HG03280 (cell line): ENCODE results near the gene PREB.
"Not testable (repeated sequence)": the region's sequence is repeated elsewhere in the genome, so short reads cannot be mapped to it uniquely, and the experiment has no call there.

Experiments used
- ATAC-seq: cut with Tn5 transposase; IDR thresholded peaks from one replicate; pipeline ENCODE4 v1.9.1; 2021; ENCODE audit warnings: mild to moderate bottlenecking, moderate library complexity; ENCODE audit not compliant: unreplicated experiment

The PREB gene

DNA sequence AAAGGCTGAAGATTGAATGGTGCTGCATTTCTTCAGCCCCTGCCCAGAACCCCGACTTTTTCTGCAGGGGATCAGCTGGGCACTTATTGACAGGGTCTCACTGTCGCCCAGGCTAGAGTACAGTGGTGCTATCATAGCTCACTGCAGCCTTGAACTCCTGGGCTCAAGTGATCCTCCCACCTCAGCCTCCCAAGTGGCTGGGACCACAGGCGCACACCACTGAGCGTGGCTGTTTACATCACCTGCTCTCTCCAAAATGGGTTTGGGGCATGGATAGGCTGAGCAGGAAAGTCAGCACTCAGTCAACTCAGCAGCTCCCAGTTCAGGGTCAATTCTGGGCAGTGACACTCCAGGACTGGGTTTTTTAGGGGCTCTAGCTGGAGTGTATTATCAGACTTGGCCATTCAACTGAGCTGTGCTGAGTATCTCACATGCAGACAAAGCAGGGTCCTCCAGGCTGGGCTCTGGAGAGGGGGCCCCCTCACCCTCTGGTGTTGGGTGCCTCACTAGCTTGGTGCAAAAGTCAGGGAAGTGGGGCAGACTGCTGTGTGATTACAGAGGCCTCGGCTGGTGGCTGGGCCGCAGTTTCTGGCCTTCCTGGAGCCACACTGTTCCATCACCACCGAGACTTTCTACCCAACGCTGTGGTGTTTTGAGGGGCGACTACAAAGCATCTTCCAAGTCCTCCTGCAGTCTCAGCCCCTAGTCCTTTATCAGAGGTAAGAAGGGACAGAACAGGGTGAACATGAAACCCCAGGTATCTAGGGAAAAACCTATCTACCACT is 6.4 kb downstream of the PREB start:
- no peak for ATAC-seq

DNA sequence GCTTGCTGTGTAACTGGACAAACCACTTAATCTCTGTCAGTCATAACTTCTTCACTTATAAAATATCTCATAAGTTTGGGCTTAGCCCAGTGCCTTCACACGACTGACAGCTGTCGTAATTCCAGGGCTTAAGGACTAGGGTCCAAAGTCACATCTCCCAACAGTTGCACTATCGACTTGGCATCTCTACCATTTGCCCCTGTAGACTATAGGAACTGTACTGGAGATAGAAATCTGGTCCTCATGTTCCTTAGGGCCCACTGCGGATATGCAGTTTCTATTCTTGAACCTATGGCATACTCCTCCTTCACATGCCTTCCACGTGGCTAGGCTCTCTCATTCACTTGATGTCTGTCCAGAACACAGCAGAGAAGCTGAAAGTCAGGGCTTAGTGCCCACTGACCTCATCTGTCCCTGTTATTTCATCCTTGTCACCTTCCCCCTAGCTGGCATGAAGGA is 8.2 kb downstream of the PREB start:
- no peak for ATAC-seq

DNA sequence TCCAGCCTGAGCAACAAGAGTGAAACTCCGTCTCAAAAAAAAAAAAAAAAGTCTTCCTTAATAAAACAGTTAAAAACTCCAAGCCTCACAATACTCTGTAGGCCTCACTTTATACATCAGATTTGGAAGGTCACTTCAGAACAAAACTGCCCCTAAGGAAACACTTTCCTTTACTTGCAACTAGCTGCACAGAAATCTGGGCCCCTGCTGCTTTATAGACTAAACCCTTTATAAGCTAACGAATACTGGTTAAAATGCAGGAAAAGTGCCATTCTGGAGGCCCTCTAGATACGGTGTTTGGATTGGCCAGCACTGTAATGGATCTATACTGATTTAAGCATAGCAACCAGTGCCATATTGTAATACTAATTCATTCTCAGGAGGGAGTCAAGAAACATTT is 9.3 kb downstream of the PREB start:
- no peak for ATAC-seq

DNA sequence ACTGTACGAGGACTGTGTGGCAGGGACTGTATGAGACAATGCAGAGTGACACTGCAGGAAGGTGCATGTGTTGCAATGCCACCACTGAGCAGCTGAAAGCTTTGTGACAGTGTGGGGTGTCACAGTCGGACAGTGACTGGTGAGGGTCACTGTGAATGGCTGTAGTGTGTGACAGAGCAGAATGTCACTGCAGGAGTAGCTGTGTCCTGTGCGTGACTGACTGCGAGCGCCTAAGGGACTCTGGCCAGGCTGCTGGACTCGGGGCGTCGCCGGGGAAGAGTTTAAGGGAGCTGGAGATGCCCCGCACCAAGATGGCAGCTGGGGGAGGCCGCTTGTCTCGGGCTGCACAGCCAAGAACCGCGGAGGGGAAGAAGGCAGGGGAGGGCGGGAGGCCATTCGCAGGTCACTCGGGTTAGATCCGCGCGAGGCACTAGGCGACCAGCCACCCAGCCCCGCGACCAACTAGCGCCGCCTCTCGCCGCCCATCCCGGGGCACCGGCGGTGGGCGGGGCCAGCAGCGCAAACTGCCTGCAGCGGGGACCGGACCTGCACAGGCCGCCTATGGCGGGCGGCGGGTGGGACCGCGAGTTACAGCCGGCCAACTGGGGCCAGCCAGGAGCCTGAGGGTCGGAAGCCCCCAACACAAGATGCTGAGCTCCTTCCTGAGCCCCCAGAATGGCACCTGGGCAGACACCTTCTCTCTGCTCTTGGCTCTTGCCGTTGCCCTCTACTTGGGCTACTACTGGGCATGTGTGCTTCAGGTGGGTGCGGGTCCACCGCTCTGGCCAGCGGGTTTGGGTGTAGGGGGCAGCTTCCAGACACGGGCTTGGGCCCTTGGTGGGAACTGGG is 10.9 kb downstream of the PREB start, which contains the start of gene ABHD1:
ABHD1 (plus strand) TSS at position 514 of the 849 bp plus-strand sequence; CDS start at position 648, 134 bp downstream.
- ATAC-seq, result peak; percentile 61

DNA sequence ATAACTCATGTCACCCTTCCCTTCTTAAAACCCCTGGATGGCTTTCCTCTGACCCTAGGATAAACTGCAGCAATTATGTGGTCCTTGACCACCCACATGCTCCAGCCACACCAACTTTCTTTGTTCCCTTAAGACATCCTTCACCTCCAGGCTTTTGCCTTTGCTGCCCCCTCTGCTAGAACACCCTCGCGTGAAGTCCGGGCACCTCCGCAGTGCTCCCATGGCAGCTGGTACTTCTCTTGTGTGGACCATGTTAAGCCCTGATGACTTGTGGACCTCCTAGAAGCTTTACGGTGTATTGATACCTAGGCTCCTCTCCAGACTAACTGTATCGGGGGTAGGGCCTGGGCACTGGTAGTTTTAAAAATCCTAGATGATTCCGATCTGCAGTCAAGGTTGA is 11.6 kb downstream of the PREB start:
- ATAC-seq, result no peak

DNA sequence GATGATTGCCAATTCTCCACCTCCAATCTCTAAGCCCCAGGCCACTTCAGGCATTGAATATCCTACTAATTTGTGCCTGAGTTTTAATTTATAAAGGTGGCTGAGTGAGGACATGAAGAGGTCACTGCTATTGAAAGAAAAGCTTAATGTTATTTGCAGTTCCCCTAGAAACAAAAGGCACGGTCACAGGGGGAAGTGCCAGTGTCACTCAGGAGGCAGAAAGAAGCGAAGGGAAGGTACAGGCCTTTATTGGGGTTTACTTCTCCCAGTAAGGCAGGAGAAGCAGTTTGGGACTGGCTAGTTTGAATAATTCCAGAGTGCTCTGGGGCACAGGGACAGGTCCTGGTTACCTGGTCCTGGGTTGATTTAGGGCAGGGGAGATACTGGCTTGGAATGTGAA is 12.5 kb downstream of the PREB start:
- no peak for ATAC-seq

DNA sequence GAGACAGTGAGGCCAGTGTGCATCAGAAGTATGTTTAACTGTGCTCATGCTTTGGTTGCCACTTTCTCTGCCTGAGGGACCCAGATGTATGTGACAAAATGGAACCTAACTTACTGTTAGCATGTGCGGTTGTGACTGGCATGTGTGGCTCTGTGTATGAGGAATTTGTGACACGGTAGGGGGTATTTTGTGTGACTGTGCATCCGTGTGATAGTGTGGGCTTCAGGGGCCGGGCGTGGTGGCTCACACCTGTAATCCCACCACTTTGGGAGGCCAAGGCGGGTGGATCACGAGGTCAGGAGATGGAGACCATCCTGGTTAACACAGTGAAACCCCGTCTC is 15.1 kb downstream of the PREB start:
- not testable (repeated sequence) for ATAC-seq

DNA sequence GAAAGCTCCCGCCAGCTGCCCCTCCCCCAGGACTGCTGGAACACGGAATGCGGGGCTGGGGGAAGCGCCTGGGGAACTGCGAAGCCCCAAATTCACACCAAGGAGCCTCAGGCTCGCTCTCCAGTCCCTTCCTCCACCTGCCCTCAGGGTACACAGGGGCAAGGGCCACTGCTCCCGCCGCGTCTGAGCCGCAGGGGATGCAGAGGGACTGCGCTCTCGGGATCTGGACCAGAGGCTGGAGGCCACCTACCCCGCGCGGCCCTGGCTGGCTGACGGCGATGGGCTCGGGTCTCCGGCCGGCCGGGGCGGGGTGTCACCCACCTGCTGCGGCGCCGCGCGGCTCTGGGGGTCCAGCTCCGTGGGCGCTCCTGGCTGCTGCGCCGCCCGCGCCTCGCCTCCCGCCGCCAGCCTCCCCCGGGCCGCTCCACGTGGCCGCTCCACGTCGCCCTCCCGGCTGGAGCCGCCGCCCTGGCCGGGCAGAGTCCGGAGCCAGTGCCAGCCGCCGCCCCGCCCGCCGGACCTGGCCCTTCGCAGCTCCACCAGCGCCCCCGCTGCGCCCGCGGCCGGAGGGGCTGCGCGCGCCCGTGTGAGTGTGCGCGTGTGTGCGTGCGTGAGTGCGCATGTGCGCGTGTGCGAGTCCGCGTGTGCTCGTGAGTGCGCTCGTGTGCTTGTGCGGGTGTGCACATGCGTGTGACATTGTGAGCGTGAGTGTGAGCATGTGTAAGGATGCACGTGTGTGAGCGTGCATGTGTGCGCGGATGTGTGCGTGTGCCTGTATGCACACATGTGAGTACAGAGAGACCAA is 15.7 kb downstream of the PREB start, which contains the start of gene CGREF1:
CGREF1 (minus strand) TSS at position 604 of the 805 bp plus-strand sequence. CDS start 14,762 bp downstream, outside the sequence.
- no peak for ATAC-seq

DNA sequence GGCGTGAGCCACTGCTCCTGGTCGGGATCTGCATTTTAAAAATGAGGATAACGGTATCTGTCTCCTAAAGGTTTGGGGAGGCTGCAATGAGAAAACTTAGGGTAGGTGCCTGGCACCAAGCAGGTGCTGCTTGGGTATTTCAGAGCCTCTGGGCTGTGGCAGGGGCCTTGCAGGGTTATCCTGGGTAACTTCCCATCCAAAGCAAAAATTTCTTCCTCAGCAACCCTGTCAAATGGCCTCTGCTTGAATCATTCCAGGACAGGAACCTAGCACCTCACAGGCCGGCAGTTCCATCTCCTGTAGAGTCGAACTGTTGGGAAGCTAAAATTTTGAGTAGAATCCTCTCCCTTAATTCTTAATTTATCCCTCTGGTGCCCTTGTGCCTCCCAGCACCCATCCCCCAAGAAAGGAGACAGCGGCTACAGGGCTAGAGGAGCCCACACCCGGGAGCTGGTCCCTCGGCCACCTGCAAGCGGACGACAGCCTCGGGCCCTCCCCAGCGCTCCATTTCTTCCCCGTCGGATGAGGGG is 16.4 kb downstream of the PREB start:
- no peak for ATAC-seq

DNA sequence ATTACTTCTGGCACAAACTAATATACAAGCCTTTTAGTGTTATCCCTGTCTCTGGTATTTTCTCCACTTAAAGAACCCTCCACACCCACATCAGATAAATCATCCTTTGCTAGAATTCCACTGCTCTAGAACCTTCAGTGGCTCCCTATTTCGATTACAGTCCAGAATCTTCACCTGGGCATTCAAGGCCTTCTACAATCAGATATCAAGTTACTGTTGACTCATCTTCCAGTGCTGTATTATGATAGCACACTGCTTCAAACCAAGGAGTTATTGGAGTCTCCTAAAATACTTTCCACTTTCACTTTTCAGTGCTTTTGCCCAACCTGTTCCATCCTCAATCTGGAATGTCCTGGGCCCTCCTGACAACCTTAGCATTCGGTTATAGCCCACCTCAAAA is 18.9 kb downstream of the PREB start:
- ATAC-seq, result no peak

DNA sequence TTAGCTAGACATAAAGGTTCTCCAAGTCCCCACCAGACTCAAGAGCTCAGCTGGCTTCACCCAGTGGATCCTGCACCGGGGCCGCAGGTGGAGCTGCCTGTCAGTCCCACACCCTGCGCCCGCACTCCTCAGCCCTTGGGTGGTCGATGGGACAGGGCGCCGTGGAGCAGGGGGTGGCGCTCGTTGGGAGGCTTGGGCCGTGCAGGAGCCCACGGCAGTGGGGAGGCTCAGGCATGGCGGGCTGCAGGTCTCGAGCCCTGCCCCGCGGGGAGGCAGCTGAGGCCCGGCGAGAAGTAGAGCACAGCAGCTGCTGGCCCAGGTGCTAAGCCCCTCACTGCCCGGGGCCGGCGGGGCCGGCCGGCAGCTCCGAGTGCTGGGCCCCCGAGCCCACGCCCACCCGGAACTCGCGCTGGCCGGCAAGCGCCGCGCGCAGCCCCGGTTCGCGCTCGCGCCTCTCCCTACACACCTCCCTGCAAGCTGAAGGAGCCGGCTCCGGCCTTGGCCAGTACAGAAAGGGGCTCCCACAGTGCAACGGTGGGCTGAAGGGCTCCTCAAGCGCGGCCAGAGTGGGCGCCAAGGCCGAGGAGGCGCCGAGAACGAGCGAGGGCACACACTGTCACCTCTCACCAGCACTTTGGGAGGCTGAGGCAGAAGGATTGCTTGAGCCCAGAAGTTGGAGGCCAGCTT is 22.9 kb downstream of the PREB start:
- ATAC-seq, result not testable (repeated sequence)

DNA sequence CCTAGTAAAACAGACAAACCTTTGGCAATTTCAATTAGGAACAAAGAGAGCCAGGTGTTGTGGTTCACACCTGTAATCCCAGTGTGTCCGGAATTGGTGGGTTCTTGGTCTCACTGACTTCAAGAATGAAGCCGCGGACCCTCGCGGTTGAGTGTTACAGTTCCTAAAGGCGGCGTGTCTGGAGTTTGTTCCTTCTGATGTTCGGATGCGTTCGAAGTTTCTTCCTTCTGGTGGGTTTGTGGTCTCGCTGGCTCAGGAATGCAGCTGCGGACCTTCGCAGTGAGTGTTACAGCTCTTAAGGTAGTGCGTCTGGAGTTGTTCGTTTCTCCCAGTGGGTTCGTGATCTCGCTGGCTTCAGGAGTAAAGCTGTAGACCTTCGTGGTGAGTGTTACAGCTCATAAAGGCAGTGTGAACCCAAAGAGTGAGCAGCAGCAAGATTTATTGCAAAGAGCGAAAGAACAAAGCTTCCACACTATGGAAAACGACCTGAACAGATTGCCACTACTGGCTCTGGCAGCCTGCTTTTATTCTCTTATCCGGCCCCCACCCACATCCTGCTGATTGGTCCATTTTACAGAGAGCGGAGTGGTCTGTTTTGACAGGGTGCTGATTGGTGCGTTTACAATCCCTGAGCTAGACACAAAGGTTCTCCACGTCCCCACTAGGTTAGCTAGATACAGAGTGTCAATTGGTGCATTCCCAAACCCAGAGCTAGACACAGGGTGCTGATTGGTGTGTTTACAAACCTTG is 23.7 kb downstream of the PREB start:
- not testable (repeated sequence) for ATAC-seq

DNA sequence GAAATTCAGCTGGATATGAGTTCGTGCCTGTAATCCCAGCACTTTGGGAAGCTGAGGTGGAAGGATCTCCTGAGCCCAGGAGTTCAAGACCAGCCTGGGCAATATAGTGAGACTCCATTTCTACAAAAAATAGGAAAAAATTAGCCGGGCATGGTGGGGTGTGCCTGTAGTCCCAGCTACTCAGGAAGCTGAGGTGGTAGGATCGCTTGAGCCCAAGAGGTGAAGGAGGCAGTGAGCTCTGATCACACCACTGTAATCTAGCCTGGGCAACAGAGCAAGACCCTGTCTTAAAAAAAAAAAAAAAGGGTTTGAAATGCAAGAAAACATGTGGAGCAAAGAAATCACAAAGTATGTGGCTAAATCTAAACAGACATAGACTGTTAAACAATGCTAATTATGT is 25.4 kb downstream of the PREB start:
- ATAC-seq, result no peak

DNA sequence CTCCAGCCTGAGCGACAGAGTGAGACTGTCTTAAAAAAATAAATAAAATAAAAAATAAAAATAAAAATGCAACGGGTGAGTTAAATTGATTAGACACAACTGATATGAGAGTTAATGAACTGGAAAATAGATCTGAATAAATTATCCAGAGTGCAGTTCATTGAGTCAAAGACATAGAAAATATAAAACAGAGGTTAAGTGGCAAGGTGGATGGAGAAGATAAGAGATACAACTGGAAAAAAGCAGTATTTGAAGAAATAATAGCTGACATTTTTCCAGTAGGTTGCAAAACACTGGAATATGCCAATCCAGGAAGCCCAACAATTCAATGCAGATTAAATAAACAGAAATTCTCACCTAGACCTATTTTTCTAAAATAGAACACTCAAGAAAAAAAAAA is 26.2 kb downstream of the PREB start:
- no peak for ATAC-seq

DNA sequence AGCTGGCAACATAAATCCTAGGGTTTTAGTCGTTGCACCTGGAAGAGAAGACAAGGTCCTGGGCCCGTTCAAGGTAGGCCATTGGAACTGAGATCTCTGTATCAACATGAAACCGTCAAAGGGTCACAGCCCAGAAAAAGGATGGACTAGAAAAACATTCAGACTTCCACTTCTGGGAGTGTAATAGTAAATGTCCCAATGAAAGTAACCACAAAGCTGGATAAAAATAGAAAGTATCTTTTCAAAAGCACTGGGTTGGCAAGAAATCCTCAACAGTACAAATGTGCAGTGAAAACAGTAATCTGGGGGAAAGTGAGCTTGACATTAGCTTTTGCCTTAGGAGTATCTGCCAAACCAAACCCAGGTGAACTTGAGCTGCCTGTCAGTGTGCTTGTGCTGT is 28.5 kb downstream of the PREB start:
- no peak for ATAC-seq

DNA sequence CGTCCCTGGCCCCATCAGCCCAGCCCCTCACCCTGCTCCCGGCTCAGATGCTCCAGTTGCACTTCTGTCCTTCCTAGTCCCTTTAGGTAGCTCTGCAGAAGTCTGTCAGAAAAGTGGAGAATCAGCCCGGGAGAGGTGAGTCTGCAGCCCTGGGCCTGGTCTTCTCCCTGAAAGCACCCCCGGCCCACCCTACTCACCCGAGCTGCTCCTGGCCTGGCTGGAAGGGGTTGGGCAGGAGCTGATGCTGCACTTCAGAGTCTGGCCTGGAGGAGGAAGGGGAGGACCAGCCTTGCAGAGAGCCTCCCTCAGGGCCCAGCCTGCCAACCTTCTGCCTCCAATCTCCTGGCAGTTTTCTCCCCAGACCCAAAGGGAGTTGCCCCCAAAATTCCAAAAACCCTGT is 32.1 kb downstream of the PREB start:
- ATAC-seq, result no peak

DNA sequence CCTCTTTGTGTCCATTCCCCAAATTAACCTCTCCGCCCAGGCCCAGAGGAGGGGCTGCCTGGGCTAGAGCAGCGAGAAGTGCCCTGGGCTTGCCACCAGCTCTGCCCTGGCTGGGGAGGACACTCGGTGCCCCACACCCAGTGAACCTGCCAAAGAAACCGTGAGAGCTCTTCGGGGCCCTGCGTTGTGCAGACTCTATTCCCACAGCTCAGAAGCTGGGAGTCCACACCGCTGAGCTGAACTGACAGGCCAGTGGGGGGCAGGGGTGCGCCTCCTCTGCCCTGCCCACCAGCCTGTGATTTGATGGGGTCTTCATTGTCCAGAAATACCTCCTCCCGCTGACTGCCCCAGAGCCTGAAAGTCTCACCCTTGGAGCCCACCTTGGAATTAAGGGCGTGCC is 34.4 kb downstream of the PREB start:
- no peak for ATAC-seq

DNA sequence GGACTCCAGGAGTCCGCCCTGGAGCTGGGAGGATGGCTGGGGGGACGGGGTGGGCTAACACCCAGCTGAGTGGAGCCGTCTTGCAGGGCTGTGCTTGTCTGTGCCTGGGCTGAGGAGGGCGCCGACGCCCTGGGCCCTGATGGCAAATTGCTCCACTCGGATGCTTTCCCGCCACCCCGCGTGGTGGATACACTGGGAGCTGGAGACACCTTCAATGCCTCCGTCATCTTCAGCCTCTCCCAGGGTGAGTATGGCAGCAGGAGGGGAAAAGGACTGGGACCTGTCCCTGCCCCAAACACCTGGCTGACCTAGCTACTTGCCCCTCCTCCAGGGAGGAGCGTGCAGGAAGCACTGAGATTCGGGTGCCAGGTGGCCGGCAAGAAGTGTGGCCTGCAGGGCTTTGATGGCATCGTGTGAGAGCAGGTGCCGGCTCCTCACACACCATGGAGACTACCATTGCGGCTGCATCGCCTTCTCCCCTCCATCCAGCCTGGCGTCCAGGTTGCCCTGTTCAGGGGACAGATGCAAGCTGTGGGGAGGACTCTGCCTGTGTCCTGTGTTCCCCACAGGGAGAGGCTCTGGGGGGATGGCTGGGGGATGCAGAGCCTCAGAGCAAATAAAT is 35.0 kb downstream of the PREB start:
- no peak for ATAC-seq

DNA sequence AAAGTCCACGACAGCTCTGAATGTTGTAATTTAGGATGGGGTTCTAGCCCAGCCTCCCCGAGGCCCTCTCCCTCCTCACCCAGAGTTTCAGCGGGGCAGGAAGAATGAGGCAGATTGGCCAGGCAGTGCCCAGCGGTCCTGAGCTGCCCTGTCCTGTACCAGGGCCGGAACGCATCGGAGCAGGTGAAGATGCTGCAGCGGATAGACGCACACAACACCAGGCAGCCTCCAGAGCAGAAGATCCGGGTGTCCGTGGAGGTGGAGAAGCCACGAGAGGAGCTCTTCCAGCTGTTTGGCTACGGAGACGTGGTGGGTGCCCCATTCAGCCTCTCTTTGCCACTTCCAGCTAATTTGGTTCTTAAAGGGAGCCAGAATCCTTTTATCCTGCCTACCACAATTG is 37.1 kb downstream of the PREB start:
- no peak for ATAC-seq
